Fibroblast of villous mesenchyme (primary cell): ENCODE results near the gene MS4A6A. TPM values are rescaled to one million over a fixed set of nuclear protein-coding genes. Genes with fewer than 3 reads are reported as not detected.

Experiments used
- DNase-seq: peaks from one replicate; pipeline ENCODE4 v3.0.0-alpha.2; 2010; ENCODE audit warnings: low read depth
- H3K4me3 ChIP-seq: 2 replicates; pipeline ENCODE4 v1.5.1; 2011; ENCODE audit warnings: low read depth, mild to moderate bottlenecking, low read length
- total RNA-seq: library from RNA; depleted of rRNA; stranded (reverse); fragments of >200 nt; gene quantifications from 2 replicates; pipeline ENCODE4 v1.2.3, GENCODE V29; 2012
- TF ChIP-seq, protein P1 (sequence below): IDR thresholded peaks from 2 replicates; pipeline ENCODE4 v1.5.1; 2012; ENCODE audit warnings: low read depth, mild to moderate bottlenecking, low read length; ENCODE audit not compliant: insufficient read depth

The MS4A6A gene
- total RNA-seq, 1 donor, result not detected

GRCh38 chr11:60165951-60166350 lies 16.9 kb downstream of the MS4A6A start:
- no peak for DNase-seq
- TF ChIP-seq, protein P1, sequence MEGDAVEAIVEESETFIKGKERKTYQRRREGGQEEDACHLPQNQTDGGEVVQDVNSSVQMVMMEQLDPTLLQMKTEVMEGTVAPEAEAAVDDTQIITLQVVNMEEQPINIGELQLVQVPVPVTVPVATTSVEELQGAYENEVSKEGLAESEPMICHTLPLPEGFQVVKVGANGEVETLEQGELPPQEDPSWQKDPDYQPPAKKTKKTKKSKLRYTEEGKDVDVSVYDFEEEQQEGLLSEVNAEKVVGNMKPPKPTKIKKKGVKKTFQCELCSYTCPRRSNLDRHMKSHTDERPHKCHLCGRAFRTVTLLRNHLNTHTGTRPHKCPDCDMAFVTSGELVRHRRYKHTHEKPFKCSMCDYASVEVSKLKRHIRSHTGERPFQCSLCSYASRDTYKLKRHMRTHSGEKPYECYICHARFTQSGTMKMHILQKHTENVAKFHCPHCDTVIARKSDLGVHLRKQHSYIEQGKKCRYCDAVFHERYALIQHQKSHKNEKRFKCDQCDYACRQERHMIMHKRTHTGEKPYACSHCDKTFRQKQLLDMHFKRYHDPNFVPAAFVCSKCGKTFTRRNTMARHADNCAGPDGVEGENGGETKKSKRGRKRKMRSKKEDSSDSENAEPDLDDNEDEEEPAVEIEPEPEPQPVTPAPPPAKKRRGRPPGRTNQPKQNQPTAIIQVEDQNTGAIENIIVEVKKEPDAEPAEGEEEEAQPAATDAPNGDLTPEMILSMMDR, result no peak
- no peak overlapping the region for H3K4me3 ChIP-seq

- TF ChIP-seq, protein P1, result no peak
- DNase-seq, result no peak
- H3K4me3 ChIP-seq, result no peak overlapping the region
Measured at GRCh38 chr11:60165538-60165937, 17.3 kb downstream of the MS4A6A start.

DNA sequence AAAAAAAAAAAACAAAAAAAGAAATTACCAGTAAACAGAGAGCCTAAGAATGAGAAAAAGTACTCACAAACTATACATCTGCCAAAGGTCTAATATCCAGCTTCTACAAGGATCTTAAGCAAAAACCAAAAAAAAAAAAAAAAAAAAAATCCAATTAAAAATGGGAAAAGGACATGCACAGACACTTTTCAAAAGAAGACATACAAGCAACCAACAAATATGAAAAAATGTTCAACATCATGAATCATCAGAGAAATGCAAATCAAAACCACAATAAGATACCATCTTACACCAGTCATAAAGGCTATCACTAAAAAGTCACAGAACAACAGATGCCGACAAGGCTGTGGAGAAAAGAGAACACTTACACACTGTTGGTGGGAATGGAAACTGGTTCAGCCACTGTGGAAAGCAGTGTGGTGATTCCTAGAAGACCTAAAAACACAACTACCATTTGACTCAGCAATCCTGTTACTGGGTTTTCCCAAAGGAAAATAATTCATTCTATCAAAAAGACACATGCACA lies 18.3 kb downstream of the MS4A6A start:
- DNase-seq, result no peak
- TF ChIP-seq, protein P1, result no peak
- no peak overlapping the region for H3K4me3 ChIP-seq

- H3K4me3 ChIP-seq, result no peak overlapping the region
- no peak for DNase-seq
- TF ChIP-seq, protein P1, result no peak
Measured at GRCh38 chr11:60161766-60162165, 21.1 kb downstream of the MS4A6A start.

DNA sequence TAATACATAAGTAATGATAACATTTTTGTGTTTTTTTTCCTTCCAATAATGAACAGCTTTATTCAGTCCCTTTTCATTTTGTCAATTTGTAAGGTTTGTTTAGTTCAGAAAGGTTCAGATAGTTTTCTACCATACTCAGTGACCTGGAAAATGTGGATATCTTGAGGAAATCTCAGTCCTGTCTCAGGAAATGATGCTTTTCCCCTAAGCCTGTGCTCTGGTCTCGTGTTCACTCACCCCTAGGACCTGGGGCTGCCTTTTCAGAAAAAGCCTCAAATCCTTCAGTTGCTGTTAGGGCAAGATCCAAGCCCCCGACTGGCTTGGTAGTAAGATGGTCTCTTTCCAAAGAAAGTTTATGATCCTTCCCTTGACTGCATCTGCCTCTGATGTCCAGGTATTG lies 21.8 kb downstream of the MS4A6A start:
- no peak overlapping the region for H3K4me3 ChIP-seq
- no peak for DNase-seq
- TF ChIP-seq, protein P1, result no peak

- TF ChIP-seq, protein P1, result no peak
- DNase-seq, result no peak
- no peak overlapping the region for H3K4me3 ChIP-seq
Measured at GRCh38 chr11:60159868-60160267, 23.0 kb downstream of the MS4A6A start.

DNA sequence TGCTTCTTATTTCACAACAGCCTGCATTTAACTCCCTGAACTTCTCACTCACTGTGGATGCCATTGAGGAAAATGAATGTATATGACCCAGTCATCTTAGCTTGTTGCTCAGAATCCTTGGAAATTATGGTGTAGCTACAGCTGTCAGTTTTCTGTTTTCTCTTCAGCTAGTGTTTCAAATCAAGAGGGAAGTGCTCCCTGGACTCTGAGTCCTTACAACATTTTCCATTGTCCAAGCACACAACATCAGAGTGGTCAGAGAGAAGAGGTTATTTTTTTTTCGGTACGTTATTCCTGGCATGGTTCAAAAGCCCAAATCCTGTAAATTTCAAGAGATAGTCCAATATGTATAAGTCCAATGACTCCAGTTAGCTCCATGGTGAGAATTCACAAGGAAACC lies 23.6 kb downstream of the MS4A6A start:
- TF ChIP-seq, protein P1, result no peak
- no peak for DNase-seq
- no peak overlapping the region for H3K4me3 ChIP-seq
